Esophagus squamous epithelium (tissue), 5 donors: Measurements from ENCODE around the gene MYBL2. TPM values are rescaled to one million over a fixed set of nuclear protein-coding genes. Genes with fewer than 3 reads are reported as not detected.
"Not testable (repeated sequence)": the region's sequence is repeated elsewhere in the genome, so short reads cannot be mapped to it uniquely, and the experiment has no call there.

Experiments
- DNase-seq: peaks from one replicate; lab custom pipeline; 2025; lab: John Stamatoyannopoulos, UW
- H3K27ac ChIP-seq, 4 donors: fragments of 200-600 bp; sonication (generic); one replicate each; pipeline ENCODE4 v1.5.1; 2016 to 2019; ENCODE audit warnings: mild to moderate bottlenecking in 1 of 4
- H3K27me3 ChIP-seq, 4 donors: fragments of 200-600 bp; sonication (generic); 1 replicate in 3 of 4; 2 replicates in 1 of 4; pipeline versions ENCODE4 v1.5.1 to v1.6.0; 2017 to 2021; ENCODE audit warnings: antibody characterized with exemption in 1 of 4
- H3K36me3 ChIP-seq, 3 donors: fragments of 200-600 bp; sonication (generic); one replicate each; pipeline ENCODE4 v1.5.1; 2016 to 2019
- H3K4me1 ChIP-seq, 3 donors: fragments of 200-600 bp; sonication (generic); one replicate each; pipeline ENCODE4 v1.5.1; 2017 to 2019
- H3K4me3 ChIP-seq, 4 donors: fragments of 200-600 bp; sonication (generic); 1 replicate in 3 of 4; 2 replicates in 1 of 4; pipeline ENCODE4 v1.5.1; 2016 to 2019; ENCODE audit warnings: mild to moderate bottlenecking in 2 of 4, moderate library complexity in 1 of 4
- H3K9me3 ChIP-seq, 3 donors: fragments of 200-600 bp; sonication (generic); one replicate each; pipeline ENCODE4 v1.5.1; 2016 to 2019
- POLR2A ChIP-seq, 4 donors: fragments of 450-650 bp; IDR thresholded peaks; one replicate each; pipeline ENCODE4 v1.6.1; 2017; ENCODE audit warnings: antibody characterized with exemption in 4 of 4, mild to moderate bottlenecking in 4 of 4, moderate library complexity in 3 of 4
- WGBS, 2 donors: methylation state at CpG; one replicate each; pipeline ENCODE4 v1.1.5; 2018; 5-methylcytosine and 5-hydroxymethylcytosine counted together
- intact Hi-C: fragments of 100-400 bp; cut with DNase I; formaldehyde crosslinking; loops from one replicate; pipeline ENCODE4 v1.15.0; 2022
- total RNA-seq, 4 donors: library from RNA; depleted of rRNA; stranded (reverse); fragments of >200 nt; gene quantifications; one replicate each; pipeline ENCODE4 v1.1.0, GENCODE V29; 2016
- TF ChIP-seq, protein P1 (sequence below), 6 experiments: fragments of 450-650 bp in 4 of 6; fragments of 200-600 bp in 2 of 6; sonication (generic) in 2 of 6; IDR thresholded peaks; one replicate each; pipeline ENCODE4 v1.5.1; 2016 to 2019; ENCODE audit warnings: antibody characterized with exemption in 6 of 6, mild to moderate bottlenecking in 4 of 6, moderate library complexity in 4 of 6
- donor health status: DM: yes; HTN: yes; CAD: no.

MYBL2 gene
- 10 to 100 TPM in 2 of 4 donors, 1 to 10 TPM in 2; 3.1 to 19.9 (median 11.9) TPM for total RNA-seq

DNA sequence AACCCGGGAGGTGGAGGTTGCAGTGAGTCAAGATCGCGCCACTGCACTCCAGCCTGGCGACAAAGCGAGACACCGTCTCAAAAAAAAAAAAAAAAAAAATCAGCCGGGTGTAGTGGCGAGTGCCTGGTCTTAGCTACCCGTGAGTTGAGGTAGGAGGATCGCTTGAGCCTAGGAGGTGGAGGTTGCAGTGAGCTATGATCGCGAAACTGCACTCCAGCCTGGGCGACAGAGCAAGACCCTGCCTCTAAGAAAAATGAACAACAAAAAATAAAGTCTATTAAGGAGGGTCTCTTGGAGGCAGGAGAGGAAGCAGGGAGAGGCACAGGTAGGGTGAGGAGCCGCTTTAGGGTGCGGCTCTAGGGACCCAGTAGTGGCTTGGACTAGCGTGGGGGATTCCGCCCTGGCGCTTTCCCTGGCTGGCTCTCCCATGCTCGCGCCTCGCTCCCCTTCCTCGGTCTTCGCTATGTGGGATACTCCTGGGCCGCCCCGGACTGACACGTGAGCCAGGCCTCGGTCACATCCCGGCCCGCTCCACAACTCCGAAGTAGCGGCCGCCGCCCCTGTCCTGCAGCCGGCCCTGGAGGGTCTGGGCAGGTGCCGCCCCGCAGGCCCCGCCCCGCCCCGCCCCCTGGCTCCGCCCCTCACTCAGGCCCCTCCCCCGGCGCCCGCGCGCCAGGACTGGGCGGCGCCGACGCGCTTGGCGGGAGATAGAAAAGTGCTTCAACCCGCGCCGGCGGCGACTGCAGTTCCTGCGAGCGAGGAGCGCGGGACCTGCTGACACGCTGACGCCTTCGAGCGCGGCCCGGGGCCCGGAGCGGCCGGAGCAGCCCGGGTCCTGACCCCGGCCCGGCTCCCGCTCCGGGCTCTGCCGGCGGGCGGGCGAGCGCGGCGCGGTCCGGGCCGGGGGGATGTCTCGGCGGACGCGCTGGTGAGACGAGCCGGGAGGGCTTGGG is at the start of gene MYBL2:
Gene MYBL2, plus strand, starts transcription at position 739 of the 953 bp plus-strand sequence. Its CDS starts 170 bp downstream, at position 909.
- 34 to 42% methylated on average over 13 to 21 of the region's 90 CpGs for WGBS, 2 donors
- H3K4me1 ChIP-seq = peaks cover 9 to 17% (median 11%) of the 10 kb centered on the region in 3 donors
- H3K4me3 ChIP-seq = peak within 1 kb of the TSS; percentile 33 to 58 (median 42)
- DNase-seq = peak; percentile 14
- H3K27ac ChIP-seq = no peak within 1 kb of the TSS
- no peaks in the 10 kb centered on the region for H3K9me3 ChIP-seq
- no peaks in the 10 kb centered on the region for H3K36me3 ChIP-seq
- TF ChIP-seq POLR2A (IDR thresholded peaks at IDR 0.05) = no peak
- TF ChIP-seq, protein P1, sequence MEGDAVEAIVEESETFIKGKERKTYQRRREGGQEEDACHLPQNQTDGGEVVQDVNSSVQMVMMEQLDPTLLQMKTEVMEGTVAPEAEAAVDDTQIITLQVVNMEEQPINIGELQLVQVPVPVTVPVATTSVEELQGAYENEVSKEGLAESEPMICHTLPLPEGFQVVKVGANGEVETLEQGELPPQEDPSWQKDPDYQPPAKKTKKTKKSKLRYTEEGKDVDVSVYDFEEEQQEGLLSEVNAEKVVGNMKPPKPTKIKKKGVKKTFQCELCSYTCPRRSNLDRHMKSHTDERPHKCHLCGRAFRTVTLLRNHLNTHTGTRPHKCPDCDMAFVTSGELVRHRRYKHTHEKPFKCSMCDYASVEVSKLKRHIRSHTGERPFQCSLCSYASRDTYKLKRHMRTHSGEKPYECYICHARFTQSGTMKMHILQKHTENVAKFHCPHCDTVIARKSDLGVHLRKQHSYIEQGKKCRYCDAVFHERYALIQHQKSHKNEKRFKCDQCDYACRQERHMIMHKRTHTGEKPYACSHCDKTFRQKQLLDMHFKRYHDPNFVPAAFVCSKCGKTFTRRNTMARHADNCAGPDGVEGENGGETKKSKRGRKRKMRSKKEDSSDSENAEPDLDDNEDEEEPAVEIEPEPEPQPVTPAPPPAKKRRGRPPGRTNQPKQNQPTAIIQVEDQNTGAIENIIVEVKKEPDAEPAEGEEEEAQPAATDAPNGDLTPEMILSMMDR (IDR thresholded peaks at IDR 0.05) = no peak
- intact Hi-C loops = no loop called here
- peaks cover 0 to 48% (median 7%) of the 10 kb centered on the region in 4 donors for H3K27me3 ChIP-seq

DNA sequence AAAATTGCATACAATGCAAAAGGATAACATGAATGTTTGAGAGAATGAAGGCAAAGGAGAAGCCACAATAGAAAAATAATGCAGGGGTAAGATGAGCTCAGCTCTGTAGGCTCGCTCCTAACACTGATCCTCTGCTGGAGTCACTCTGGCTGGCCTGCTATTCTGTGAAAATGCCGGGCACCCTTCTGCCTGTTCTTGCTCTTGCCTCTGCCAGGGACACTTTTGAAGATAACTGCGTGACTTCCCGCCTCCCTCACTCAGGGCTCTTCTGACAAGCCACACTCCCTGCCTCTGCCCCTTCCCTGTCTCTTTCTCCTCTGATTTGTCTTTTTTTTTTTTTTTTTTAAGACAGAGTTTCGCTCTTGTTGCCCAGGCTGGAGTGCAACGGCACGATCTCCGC is 35.3 kb upstream of the MYBL2 start:
- intact Hi-C loops = no loop called here
- H3K27ac ChIP-seq = no peak overlapping the region
- TF ChIP-seq, protein P1 (IDR thresholded peaks at IDR 0.05) = no peak
- no peak for TF ChIP-seq POLR2A (IDR thresholded peaks at IDR 0.05)
- H3K36me3 ChIP-seq = peaks cover 0 to 89% (median 6%) of the 10 kb centered on the region in 3 donors
- no peaks in the 10 kb centered on the region for H3K9me3 ChIP-seq
- H3K4me3 ChIP-seq = no peak overlapping the region
- 93 to 95% methylated on average over 8 of the region's 8 CpGs for WGBS, 2 donors
- H3K4me1 ChIP-seq = no peaks in the 10 kb centered on the region
- DNase-seq = no peak
- no peaks in the 10 kb centered on the region for H3K27me3 ChIP-seq

DNA sequence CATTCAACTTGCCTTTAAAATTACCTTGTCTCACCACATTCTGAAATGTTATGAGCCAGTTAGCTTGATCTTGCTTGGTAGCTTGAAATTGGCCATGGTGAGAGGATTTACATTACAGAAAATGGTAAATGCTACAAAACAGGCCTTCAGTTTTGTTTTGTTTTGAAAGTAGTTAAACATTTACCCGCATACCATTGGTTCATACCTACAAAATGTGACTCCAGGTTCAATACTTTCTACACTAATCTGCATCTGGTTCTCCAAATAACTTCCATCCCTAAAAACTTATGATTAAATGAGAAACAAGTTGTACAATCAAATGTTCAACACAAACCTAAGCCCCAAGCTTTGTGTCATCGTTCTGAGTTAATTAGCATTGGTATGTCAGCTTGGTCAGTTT is 30.5 kb upstream of the MYBL2 start:
- WGBS, 2 donors = 89 to 95% methylated on average over 2 of the region's 2 CpGs
- TF ChIP-seq, protein P1 (IDR thresholded peaks at IDR 0.05) = no peak
- TF ChIP-seq POLR2A (IDR thresholded peaks at IDR 0.05) = no peak

DNA sequence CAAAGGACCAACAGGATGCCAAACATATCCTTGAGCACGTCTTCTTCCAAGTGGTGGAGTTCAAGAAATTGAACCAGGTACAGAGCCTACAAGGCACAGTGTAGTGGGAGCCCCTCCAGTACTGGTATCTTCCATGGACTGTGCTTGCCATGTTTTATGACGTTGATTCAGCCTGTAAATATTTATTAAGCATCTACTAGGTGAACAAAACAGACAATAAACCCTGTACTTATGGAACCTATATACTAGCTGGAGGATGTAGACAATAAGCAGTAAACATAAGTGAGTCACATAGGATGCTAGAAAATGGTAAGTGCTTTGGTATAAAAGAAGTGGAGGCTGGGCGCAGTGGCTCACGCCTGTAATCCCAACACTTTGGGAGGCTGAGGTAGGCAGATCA is 24.4 kb upstream of the MYBL2 start:
- DNase-seq = no peak
- Histone ChIP-seq H3K27me3 (no peaks in the 10 kb centered on the region), H3K9me3 (no peaks in the 10 kb centered on the region), H3K36me3 (peaks cover 0 to 73% (median 29%) of the 10 kb centered on the region in 3 donors), H3K4me1 (no peaks in the 10 kb centered on the region), H3K27ac (no peak overlapping the region), H3K4me3 (no peak overlapping the region)
- 93 to 96% methylated on average over 4 of the region's 4 CpGs for WGBS, 2 donors
- intact Hi-C loops = no loop called here
- TF ChIP-seq, protein P1 (IDR thresholded peaks at IDR 0.05) = no peak

More for the DNA sequence above, 30.5 kb upstream of the MYBL2 start:
- Histone ChIP-seq H3K9me3 (no peaks in the 10 kb centered on the region), H3K27ac (no peak overlapping the region), H3K4me1 (no peaks in the 10 kb centered on the region), H3K36me3 (peaks cover 0 to 93% (median 18%) of the 10 kb centered on the region in 3 donors), H3K27me3 (no peaks in the 10 kb centered on the region), H3K4me3 (no peak overlapping the region)
- intact Hi-C loops = no loop called here
- DNase-seq = no peak

DNA sequence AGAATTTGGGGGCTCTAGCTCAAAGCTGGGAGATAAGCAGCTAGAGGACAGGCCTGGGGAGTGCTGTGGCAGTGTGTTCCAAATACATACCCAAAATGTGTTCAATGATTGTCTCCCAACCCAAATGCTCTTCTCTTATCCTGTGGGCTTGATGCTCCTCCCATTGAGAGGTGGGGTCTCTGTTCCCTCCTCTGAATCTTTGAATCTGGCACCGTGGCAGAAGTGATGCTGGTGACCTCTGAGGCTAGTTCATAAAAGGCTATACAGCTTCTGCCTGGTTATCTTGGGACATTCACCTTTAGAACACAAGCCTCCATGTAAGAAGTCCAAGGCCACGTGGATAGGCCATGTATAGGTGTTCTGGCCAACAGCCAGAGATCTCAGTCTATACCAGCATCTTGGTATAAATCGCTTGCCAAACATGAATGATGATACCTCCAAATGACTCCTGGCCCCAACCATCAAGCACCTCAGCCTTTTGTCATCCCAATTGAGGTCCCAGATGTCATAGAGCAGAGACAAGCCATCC is 15.9 kb upstream of the MYBL2 start:
- no peak for DNase-seq
- no peak overlapping the region for H3K27ac ChIP-seq
- H3K27me3 ChIP-seq = no peaks in the 10 kb centered on the region
- peaks cover 0 to 19% (median 8%) of the 10 kb centered on the region in 3 donors for H3K36me3 ChIP-seq
- no peaks in the 10 kb centered on the region for H3K4me1 ChIP-seq
- TF ChIP-seq, protein P1 (IDR thresholded peaks at IDR 0.05) = no peak
- TF ChIP-seq POLR2A (IDR thresholded peaks at IDR 0.05) = no peak
- H3K9me3 ChIP-seq = no peaks in the 10 kb centered on the region
- intact Hi-C loops = no loop called here
- 71 to 75% methylated on average over 3 of the region's 3 CpGs for WGBS, 2 donors
- no peak overlapping the region for H3K4me3 ChIP-seq

DNA sequence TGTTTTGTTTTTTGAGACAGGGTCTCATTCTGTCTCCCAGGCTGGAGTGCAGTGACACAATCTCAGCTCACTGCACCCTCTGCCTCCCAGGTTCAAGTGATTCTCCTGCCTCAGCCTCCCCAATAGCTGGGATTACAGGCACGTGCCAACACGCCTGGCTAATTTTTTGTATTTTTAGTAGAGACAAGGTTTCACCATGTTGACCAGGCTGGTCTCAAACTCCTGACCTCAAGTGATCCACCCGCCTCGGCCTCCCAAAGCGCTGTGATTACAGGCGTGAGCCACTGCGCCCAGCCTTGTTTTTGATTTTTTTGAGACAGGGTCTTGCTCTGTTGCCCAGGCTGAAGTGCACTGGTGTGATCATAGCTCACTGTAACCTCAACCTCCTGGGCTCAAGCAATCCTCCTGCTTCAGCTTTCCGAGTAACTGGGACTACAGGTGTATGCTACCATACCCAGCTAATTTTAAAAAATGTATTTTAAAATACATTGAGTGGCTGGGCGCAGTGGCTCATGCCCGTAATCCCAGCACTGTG is 15.2 kb upstream of the MYBL2 start:
- WGBS, 2 donors = 88 to 98% methylated on average over 8 to 10 of the region's 10 CpGs
- peaks cover 0 to 13% (median 2%) of the 10 kb centered on the region in 3 donors for H3K36me3 ChIP-seq
- H3K4me3 ChIP-seq, H3K27ac ChIP-seq, intact Hi-C loops, H3K4me1 ChIP-seq, H3K9me3 ChIP-seq, H3K27me3 ChIP-seq, DNase-seq: not testable (repeated sequence)
